ENCODE results near the gene PRAMEF26.
"Not testable (repeated sequence)": the region's sequence is repeated elsewhere in the genome, so short reads cannot be mapped to it uniquely, and the experiment has no call there.

Gene PRAMEF26

DNA sequence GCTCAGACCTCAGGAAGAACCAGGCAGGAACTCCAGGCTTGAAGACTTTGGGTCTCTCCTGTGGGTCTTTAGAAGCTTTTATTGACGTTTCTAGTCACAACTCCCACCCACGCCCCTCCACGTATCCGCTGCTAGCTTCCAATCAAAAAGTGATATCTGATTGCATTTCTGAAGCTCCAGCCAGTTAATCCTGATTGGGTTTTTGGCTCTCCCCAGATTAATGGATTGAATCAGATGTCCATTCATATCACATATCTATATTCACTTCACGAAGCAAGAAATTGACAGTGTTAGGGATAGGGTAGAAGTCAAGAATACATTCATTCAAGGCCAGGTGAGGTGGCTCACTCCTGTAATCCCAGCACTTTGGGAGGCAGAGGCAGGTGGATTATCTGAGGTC lies at the start of gene PRAMEF26:
Gene PRAMEF26, minus strand, starts transcription at position 101 of the 400 bp plus-strand sequence. CDS start 2,914 bp downstream, outside the sequence.
- H3K4me1 Mint-ChIP-seq, ATAC-seq, H3K9me3 Mint-ChIP-seq, H3K27me3 Mint-ChIP-seq, H3K4me3 Mint-ChIP-seq, H3K27ac Mint-ChIP-seq, DNase-seq: not testable (repeated sequence)

DNA sequence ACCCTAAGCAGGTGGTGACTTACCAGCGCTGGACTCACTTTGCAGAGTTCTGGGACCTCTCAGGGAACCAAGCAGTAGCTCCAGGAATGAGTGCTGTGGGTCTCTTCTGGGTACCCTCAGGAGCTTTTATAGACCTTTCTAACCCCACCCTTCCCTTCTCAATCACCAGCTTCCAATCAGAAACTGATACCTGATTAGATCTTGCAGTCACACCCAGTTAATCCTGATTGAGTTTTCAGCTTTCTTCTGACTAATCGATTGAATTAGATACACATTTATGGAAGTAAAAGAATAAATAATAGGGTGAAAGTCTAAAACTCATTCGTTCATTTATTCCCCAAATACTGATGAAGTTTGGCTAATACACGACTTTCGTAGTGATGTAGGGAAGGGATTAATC lies 45.5 kb upstream of the PRAMEF26 start, which contains the start of gene PRAMEF13:
Gene PRAMEF13, minus strand, starts transcription at position 101 of the 400 bp plus-strand sequence. CDS start 1,820 bp downstream, outside the sequence.
- not testable (repeated sequence) for H3K4me3 Mint-ChIP-seq, H3K9me3 Mint-ChIP-seq, H3K27me3 Mint-ChIP-seq, ATAC-seq, DNase-seq, H3K4me1 Mint-ChIP-seq, H3K27ac Mint-ChIP-seq

GRCh38 chr1:13171548-13171947 lies 15.7 kb upstream of the PRAMEF26 start, which contains the start of gene PRAMEF9:
Gene PRAMEF9 (plus strand): TSS chr1:13171848. CDS start chr1:13175281, 3,433 bp downstream.
- H3K27ac Mint-ChIP-seq, H3K4me3 Mint-ChIP-seq, H3K4me1 Mint-ChIP-seq, DNase-seq, H3K27me3 Mint-ChIP-seq, H3K9me3 Mint-ChIP-seq, ATAC-seq: not testable (repeated sequence)

- not testable (repeated sequence) for ATAC-seq, DNase-seq, H3K9me3 Mint-ChIP-seq, H3K27me3 Mint-ChIP-seq, H3K4me1 Mint-ChIP-seq, H3K4me3 Mint-ChIP-seq, H3K27ac Mint-ChIP-seq
Measured at GRCh38 chr1:13165531-13165930, 9.7 kb upstream of the PRAMEF26 start, which contains the start of gene HNRNPCL4. Gene HNRNPCL4 (minus strand): TSS chr1:13165631. CDS start chr1:13165467, 164 bp downstream.

- H3K4me3 Mint-ChIP-seq, ATAC-seq, H3K27me3 Mint-ChIP-seq, H3K27ac Mint-ChIP-seq, H3K9me3 Mint-ChIP-seq, H3K4me1 Mint-ChIP-seq, DNase-seq: not testable (repeated sequence)
Measured at GRCh38 chr1:13116754-13117153, 39.1 kb downstream of the PRAMEF26 start, which contains the start of gene HNRNPCL2. Gene HNRNPCL2 (minus strand): TSS chr1:13116854. CDS start chr1:13116400, 454 bp downstream.

Measured in stimulated activated naive CD8-positive, alpha-beta T cell treated with anti-CD3 and anti-CD28 coated beads, Interleukin-15, amount 100 ng/mL, for 72 hours (primary cell).